Inferior parietal cortex (tissue), 1 donor: ENCODE results near the gene FBXL7.

Experiments used
- DNase-seq: peaks from one replicate; pipeline ENCODE4 v3.0.0-alpha.2; 2016; ENCODE audit errors: extremely low spot score

Gene FBXL7

GRCh38 chr5:15614679-15615078 is 114.7 kb downstream of the FBXL7 start:
- no peak for DNase-seq

GRCh38 chr5:15615859-15616258 is 115.9 kb downstream of the FBXL7 start:
- DNase-seq = no peak

GRCh38 chr5:15618938-15619337 is 119.0 kb downstream of the FBXL7 start:
- DNase-seq = no peak

- no peak for DNase-seq
Observed at GRCh38 chr5:15620501-15620900, 120.5 kb downstream of the FBXL7 start.

- DNase-seq = no peak
Observed at GRCh38 chr5:15621094-15621493, 121.1 kb downstream of the FBXL7 start.

- no peak for DNase-seq
Observed at GRCh38 chr5:15623794-15624193, 123.8 kb downstream of the FBXL7 start.

- no peak for DNase-seq
Observed at GRCh38 chr5:15627109-15627508, 127.1 kb downstream of the FBXL7 start.

GRCh38 chr5:15627647-15628046 is 127.7 kb downstream of the FBXL7 start:
- DNase-seq = no peak

GRCh38 chr5:15630441-15630840 is 130.5 kb downstream of the FBXL7 start:
- DNase-seq = no peak

- no peak for DNase-seq
Observed at GRCh38 chr5:15634591-15635288, 134.8 kb downstream of the FBXL7 start.

GRCh38 chr5:15635289-15635616 is 135.3 kb downstream of the FBXL7 start:
- DNase-seq = no peak

GRCh38 chr5:15637345-15637744 is 137.4 kb downstream of the FBXL7 start:
- no peak for DNase-seq

- no peak for DNase-seq
Observed at GRCh38 chr5:15637886-15638285, 137.9 kb downstream of the FBXL7 start.

- DNase-seq = no peak
Observed at GRCh38 chr5:15638296-15638695, 138.3 kb downstream of the FBXL7 start.

- DNase-seq = no peak
Observed at GRCh38 chr5:15639288-15639687, 139.3 kb downstream of the FBXL7 start.

GRCh38 chr5:15640116-15640515 is 140.1 kb downstream of the FBXL7 start:
- DNase-seq = no peak

- DNase-seq = no peak
Observed at GRCh38 chr5:15643731-15644130, 143.8 kb downstream of the FBXL7 start.

- no peak for DNase-seq
Observed at GRCh38 chr5:15645381-15646160, 145.6 kb downstream of the FBXL7 start.

- DNase-seq = no peak
Observed at GRCh38 chr5:15646371-15646770, 146.4 kb downstream of the FBXL7 start.

- no peak for DNase-seq
Observed at GRCh38 chr5:15647251-15647650, 147.3 kb downstream of the FBXL7 start.

GRCh38 chr5:15650266-15650665 is 150.3 kb downstream of the FBXL7 start:
- no peak for DNase-seq

GRCh38 chr5:15654779-15655178 is 154.8 kb downstream of the FBXL7 start:
- DNase-seq = no peak

GRCh38 chr5:15655683-15656082 is 155.7 kb downstream of the FBXL7 start:
- DNase-seq = no peak

GRCh38 chr5:15664961-15665360 is 165.0 kb downstream of the FBXL7 start:
- DNase-seq = no peak
